H1 (cell line): Measurements from ENCODE around the gene ZMAT5. TPM values are rescaled to one million over a fixed set of nuclear protein-coding genes. Genes with fewer than 3 reads are reported as not detected.

Experiments
- NANOG ChIP-seq: IDR thresholded peaks from 2 replicates; pipeline ENCODE4 v1.6.1; 2011; ENCODE audit warnings: low read length, low read depth, mild to moderate bottlenecking, inconsistent platforms; ENCODE audit not compliant: insufficient read depth, poor library complexity, severe bottlenecking
- POLR2AphosphoS5 ChIP-seq: IDR thresholded peaks from 2 replicates; pipeline ENCODE4 v1.6.1; 2011; ENCODE audit warnings: low read depth, low read length
- polyA plus RNA-seq, 7 experiments: library from polyadenylated mRNA; depleted of rRNA in 3 of 7; stranded (reverse) in 5 of 7; unstranded in 2 of 7; fragments of >200 nt in 5 of 7; fragments of 200-250 nt in 2 of 7; gene quantifications; 1 replicate in 5 of 7; 2 replicates in 1 of 7; 4 replicates in 1 of 7; pipeline versions ENCODE4 v1.2.1 to v1.2.3, GENCODE V29; 2011 to 2013; ENCODE audit warnings: missing spikeins in 2 of 7, mixed read lengths in 2 of 7
- total RNA-seq: library from RNA; stranded (reverse); fragmentation: NEBNext Ultra II Directional; extraction: Animal tissue kit (Norgen Biotek cat#: 25700); gene quantifications from 2 replicates; pipeline ENCODE4 v1.2.1, GENCODE V29; 2021

Gene ZMAT5
- total and polyA plus RNA-seq, 2 of the 8 experiments (the other 6 are each of a cell fraction or from before 2014, with no cell fraction given): 14.0 to 38.3 TPM

- TF ChIP-seq NANOG (no peak), POLR2AphosphoS5 (no peak)
Observed at GRCh38 chr22:29697853-29698598, 68.8 kb downstream of the ZMAT5 start (continued).
